ENCODE results near the gene MAML3.

MAML3 gene

DNA sequence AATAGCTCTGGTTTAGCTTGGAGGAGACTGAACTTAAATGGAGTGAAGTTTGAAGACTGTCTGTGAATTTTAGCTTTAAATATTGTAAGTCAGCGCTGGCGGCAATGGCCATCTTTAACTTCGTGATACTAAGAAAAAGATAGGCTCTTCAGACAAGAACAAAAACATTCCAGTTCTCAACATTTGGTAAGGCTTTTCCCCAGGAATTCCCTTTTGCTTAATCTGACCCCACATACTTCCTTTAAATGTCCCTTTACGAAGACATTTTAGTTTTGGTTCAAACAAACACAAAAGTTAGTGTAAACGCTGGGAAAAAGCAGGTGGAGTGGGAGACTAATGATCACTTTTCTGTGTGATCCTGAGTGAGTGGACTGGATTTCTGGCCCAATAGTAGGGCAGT, 106.2 kb downstream of the MAML3 start:
- TF ChIP-seq, protein P1, sequence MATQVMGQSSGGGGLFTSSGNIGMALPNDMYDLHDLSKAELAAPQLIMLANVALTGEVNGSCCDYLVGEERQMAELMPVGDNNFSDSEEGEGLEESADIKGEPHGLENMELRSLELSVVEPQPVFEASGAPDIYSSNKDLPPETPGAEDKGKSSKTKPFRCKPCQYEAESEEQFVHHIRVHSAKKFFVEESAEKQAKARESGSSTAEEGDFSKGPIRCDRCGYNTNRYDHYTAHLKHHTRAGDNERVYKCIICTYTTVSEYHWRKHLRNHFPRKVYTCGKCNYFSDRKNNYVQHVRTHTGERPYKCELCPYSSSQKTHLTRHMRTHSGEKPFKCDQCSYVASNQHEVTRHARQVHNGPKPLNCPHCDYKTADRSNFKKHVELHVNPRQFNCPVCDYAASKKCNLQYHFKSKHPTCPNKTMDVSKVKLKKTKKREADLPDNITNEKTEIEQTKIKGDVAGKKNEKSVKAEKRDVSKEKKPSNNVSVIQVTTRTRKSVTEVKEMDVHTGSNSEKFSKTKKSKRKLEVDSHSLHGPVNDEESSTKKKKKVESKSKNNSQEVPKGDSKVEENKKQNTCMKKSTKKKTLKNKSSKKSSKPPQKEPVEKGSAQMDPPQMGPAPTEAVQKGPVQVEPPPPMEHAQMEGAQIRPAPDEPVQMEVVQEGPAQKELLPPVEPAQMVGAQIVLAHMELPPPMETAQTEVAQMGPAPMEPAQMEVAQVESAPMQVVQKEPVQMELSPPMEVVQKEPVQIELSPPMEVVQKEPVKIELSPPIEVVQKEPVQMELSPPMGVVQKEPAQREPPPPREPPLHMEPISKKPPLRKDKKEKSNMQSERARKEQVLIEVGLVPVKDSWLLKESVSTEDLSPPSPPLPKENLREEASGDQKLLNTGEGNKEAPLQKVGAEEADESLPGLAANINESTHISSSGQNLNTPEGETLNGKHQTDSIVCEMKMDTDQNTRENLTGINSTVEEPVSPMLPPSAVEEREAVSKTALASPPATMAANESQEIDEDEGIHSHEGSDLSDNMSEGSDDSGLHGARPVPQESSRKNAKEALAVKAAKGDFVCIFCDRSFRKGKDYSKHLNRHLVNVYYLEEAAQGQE (IDR thresholded peaks at IDR 0.05; ENCODE audit: insufficient replicate concordance, low read depth), result no peak
- TF ChIP-seq POLR2AphosphoS5 (IDR thresholded peaks at IDR 0.05; ENCODE audit: low read depth) (no peak), CTCF (IDR thresholded peaks at IDR 0.05; ENCODE audit: insufficient read depth, low read length) (no peak), SPI1 (IDR thresholded peaks at IDR 0.05; ENCODE audit: borderline replicate concordance, low read depth) (no peak), GABPA (IDR thresholded peaks at IDR 0.05; ENCODE audit: low read depth) (no peak)
- Histone ChIP-seq H3K27ac (replicated peaks) (peak overlapping the region; percentile 75), H3K27me3 (ENCODE audit: insufficient read depth, poor library complexity, severe bottlenecking) (no peaks in the 10 kb centered on the region), H3K4me3 (replicated peaks; ENCODE audit: insufficient read depth, low read length) (no peak overlapping the region)
- DNase-seq (ENCODE audit: low read depth in 1 of 2, low spot score in 1 of 2), result no peak

- H3K27ac ChIP-seq (replicated peaks), result peak overlapping the region; percentile 64
Observed at GRCh38 chr4:140047017-140047640, 106.9 kb downstream of the MAML3 start.

DNA sequence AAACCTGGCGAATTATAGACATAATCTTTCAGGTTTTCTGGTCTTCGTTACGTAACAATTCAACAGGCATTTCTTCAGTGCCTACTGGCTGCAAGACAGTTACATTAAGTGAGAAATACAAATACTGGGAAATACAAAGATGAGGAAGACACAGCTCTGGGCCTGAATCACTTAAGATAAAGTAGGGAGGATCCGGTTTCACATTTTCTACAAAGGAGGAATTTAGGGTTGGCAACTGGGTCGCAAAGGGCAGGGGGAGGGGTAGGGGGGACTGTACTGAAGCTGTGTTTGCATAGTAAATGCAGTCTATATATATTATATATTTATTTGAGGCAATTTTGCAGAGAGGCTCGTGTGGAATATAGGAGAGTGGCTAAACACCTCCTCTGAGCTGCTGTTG, 107.4 kb downstream of the MAML3 start:
- no peak for TF ChIP-seq SPI1 (IDR thresholded peaks at IDR 0.05; ENCODE audit: borderline replicate concordance, low read depth)
- TF ChIP-seq CTCF (IDR thresholded peaks at IDR 0.05; ENCODE audit: insufficient read depth, low read length), result no peak
- TF ChIP-seq, protein P1 (IDR thresholded peaks at IDR 0.05; ENCODE audit: insufficient replicate concordance, low read depth), result no peak
- no peak for TF ChIP-seq GABPA (IDR thresholded peaks at IDR 0.05; ENCODE audit: low read depth)
- no peak for TF ChIP-seq POLR2AphosphoS5 (IDR thresholded peaks at IDR 0.05; ENCODE audit: low read depth)
- H3K27ac ChIP-seq (replicated peaks), result peak overlapping the region; percentile 64
- no peaks in the 10 kb centered on the region for H3K27me3 ChIP-seq (ENCODE audit: insufficient read depth, poor library complexity, severe bottlenecking)
- DNase-seq (ENCODE audit: low read depth in 1 of 2, low spot score in 1 of 2), result peak in 1 of 2 experiments; percentile 40
- H3K4me3 ChIP-seq (replicated peaks; ENCODE audit: insufficient read depth, low read length), result no peak overlapping the region

More at GRCh38 chr4:140047017-140047640, 106.9 kb downstream of the MAML3 start:
- no peak overlapping the region for H3K4me3 ChIP-seq (replicated peaks; ENCODE audit: insufficient read depth, low read length)
- no peaks in the 10 kb centered on the region for H3K27me3 ChIP-seq (ENCODE audit: insufficient read depth, poor library complexity, severe bottlenecking)
- no peak for DNase-seq (ENCODE audit: low read depth in 1 of 2, low spot score in 1 of 2)
- TF ChIP-seq CTCF (IDR thresholded peaks at IDR 0.05; ENCODE audit: insufficient read depth, low read length) (no peak), POLR2AphosphoS5 (IDR thresholded peaks at IDR 0.05; ENCODE audit: low read depth) (no peak), SPI1 (IDR thresholded peaks at IDR 0.05; ENCODE audit: borderline replicate concordance, low read depth) (no peak), GABPA (IDR thresholded peaks at IDR 0.05; ENCODE audit: low read depth) (no peak)
- TF ChIP-seq, protein P1 (IDR thresholded peaks at IDR 0.05; ENCODE audit: insufficient replicate concordance, low read depth), result no peak

All from HL-60 (cell line).